GM04504 (cell line): ENCODE data around the gene MTPN.

ENCODE experiments used
- DNase-seq: peaks from one replicate; pipeline ENCODE4 v3.0.0-alpha.2; 2012; ENCODE audit warnings: low read depth

The MTPN gene

GRCh38 chr7:135924302-135924701 lies 52.9 kb downstream of the MTPN start:
- no peak for DNase-seq

GRCh38 chr7:135922263-135922662 lies 54.9 kb downstream of the MTPN start:
- no peak for DNase-seq

- DNase-seq: no peak
These were observed 56.7 kb downstream of the MTPN start for GRCh38 chr7:135920478-135920877.

DNA sequence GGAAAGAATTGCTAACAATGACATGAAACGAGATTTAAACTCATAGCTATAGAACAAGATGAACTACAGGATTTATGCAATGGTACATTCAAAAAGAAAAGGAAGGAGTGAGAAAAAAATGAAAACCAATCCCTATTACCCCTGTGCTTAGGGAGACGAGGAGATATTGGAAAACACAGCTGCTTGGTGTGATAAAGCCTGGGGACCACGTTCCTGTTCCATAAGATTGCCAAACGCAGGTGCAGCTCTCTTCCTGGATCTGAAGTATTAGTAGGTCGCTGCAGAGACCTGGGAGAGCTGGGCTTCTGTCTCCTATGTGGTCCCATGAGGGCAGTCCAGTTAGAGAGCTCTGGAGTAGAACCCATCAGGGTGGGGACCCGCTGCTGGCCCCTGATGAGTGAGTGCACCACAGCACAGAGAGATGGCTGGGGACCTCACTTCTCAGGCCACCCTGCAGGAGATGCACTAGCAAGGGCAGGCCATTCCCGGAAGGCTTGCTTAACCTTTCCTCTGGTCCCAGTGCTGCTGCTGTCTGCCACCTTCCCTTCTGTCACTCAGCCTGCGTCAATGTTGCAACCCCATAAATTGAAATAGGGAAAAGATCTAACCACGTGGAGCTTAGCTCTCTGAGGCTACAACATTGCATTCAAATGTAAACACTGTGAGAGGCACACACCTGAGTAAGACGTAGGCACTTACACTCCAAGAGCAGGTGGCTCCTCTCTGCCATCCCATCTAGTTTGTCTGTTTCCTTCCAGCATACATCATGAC lies 57.9 kb downstream of the MTPN start:
- no peak for DNase-seq

DNA sequence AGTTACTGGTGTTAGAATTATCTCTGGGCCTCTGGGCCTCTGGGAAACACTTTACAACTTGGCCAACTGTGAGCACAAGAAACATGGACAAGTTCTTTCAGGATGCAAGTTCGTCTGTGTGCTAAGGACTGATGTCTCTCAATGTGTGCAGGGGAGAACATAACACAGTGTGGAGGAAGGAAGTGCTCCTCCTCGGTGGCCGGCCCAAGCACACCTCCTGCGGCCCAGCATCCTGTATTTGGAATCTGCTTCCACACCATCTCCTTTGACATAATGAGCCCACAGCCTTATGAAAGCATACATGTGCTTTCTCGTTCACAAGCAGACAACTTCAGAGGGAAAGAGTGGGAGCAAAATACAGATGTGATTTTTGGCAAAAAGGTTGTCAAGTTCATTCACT lies 59.0 kb downstream of the MTPN start:
- DNase-seq: no peak

GRCh38 chr7:135917721-135918120 lies 59.4 kb downstream of the MTPN start:
- DNase-seq: no peak

GRCh38 chr7:135914346-135914745 lies 62.8 kb downstream of the MTPN start:
- no peak for DNase-seq

- no peak for DNase-seq
These were observed 63.8 kb downstream of the MTPN start for GRCh38 chr7:135913404-135913803.

GRCh38 chr7:135911099-135911498 lies 66.1 kb downstream of the MTPN start:
- DNase-seq: no peak

- DNase-seq: no peak
These were observed 66.6 kb downstream of the MTPN start for GRCh38 chr7:135910393-135911036.

GRCh38 chr7:135905858-135906257 lies 71.3 kb downstream of the MTPN start:
- DNase-seq: no peak

DNA sequence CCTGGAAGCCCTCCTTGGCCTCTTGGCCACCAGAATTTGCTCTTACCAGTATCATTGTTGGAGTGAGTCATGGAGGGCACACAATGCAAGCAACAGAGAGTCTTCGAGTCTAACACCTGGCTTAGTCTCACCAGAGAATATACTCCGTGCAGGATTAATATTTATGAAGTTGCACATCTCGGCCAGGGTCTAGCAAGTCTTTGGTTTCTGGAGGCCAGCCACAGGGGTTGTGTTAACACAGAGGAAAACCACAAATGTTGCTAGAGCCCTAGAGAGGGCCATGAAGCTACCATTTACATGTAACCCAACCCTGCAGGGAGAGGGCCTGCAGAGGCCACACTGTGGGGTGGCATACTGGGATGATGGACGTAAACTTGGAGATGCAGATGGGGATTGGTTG lies 71.8 kb downstream of the MTPN start:
- no peak for DNase-seq

- no peak for DNase-seq
These were observed 72.9 kb downstream of the MTPN start for GRCh38 chr7:135904282-135904681.

- DNase-seq: no peak
These were observed 75.3 kb downstream of the MTPN start for GRCh38 chr7:135901585-135902540.

DNA sequence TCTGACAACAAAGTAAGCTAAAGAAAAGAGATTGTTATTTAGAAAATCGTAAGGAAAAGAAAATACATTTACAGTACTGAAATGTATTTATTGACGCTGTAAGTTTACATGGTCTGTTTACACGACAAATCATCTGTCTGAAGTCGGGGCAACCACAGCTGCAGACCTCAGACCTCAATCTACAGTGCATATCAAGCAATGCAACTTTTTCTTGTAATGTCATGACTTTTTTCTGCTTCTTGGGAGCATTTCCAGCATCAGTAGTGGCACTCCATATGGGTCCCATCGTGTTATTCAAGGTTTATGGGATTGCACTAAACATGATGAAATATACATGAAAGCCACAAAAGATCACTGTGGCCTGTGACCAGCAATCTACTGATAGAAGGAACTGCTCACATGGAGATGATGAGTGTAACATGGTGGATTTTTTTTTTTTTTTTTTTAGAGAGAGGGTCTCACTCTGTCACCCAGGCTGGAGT lies 77.1 kb downstream of the MTPN start:
- DNase-seq: no peak

DNA sequence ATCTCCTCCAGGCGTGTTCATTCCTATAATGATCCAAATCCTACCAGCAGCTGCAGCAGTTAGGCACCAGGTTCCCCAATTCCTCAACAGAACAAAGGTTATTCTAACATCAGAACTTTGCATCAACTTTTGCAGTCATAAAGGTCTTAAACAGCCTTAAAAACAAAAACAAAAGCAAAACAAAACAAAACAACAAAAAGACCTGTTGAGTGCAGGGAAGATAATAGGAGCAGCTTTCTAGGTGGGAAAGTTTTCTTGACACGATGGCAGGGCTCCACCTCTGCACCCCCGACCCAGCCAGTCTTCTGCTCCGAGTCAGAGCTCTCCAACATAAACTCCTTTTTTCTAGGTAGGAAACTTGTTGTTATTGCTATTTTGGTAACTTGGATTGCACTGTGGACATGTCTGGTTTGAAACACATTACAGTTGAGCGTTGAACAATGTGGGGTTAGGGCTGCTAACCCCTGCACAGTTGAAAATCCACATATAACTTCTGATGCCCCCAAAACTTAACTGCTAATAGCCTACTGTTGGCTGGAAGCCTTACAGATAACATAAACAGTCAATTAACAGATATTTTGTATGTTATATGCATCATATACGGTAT lies 77.6 kb downstream of the MTPN start:
- DNase-seq: no peak

- no peak for DNase-seq
These were observed 78.9 kb downstream of the MTPN start for GRCh38 chr7:135898226-135898625.

DNA sequence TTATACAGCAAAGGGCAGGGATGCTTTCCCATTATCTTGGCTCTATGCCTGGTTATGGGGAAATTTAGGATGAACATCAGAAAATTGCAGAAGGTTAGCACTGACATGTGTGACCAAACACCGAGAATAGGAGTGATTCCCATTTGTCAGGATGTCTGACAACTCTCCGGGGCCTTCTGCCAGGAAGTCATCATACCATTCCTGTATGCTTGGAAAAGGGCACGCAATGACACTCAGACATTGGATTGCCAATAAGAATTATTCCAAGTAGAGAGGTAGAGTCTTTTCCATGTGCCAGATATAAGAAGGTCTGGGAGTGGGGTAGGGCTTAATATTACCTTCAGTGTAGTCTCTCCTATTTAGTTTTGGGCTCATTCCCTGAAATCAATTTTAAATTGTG lies 82.3 kb downstream of the MTPN start:
- DNase-seq: no peak

GRCh38 chr7:135889823-135890222 lies 87.3 kb downstream of the MTPN start:
- no peak for DNase-seq

GRCh38 chr7:135888740-135889139 lies 88.4 kb downstream of the MTPN start:
- DNase-seq: no peak

DNA sequence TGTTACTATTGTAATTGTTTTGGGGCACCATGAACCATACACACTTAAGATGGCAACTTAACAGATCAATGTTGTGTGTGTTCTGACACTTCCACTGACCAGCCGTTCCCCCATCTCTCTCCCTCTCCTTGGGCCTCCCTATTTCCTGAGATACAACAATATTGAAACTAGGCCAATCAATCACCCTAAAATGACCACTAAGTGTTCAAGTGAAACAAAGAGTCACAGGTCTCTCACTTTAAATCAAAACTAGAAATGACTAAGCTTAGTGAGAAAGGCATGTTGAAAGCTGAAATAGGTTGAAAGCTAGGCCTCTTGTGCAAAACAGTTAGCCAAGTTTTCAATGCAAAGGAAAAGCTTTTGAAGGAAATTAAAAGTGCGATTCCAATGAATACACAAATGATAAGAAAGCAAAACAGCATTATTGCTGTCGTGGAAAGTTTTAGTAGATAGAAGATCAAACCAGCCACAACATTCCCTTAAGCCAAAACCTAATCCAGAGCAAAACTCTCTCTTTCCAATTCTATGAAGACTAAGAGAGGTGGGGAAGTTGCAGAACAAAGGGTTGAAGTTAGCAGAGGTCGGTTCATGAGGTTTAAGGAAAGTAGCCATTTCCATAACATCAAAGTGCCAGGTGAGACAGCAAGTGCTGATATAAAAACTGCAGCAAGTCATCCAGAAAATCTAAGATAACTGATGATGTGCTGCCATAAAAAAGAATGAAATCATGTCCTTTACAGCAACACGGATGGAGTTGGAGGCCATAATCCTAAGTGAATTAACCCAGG lies 90.6 kb downstream of the MTPN start:
- DNase-seq: no peak
